ENCODE results near the gene SEL1L.
"Not testable (repeated sequence)": the region's sequence is repeated elsewhere in the genome, so short reads cannot be mapped to it uniquely, and the experiment has no call there.

SEL1L gene

DNA sequence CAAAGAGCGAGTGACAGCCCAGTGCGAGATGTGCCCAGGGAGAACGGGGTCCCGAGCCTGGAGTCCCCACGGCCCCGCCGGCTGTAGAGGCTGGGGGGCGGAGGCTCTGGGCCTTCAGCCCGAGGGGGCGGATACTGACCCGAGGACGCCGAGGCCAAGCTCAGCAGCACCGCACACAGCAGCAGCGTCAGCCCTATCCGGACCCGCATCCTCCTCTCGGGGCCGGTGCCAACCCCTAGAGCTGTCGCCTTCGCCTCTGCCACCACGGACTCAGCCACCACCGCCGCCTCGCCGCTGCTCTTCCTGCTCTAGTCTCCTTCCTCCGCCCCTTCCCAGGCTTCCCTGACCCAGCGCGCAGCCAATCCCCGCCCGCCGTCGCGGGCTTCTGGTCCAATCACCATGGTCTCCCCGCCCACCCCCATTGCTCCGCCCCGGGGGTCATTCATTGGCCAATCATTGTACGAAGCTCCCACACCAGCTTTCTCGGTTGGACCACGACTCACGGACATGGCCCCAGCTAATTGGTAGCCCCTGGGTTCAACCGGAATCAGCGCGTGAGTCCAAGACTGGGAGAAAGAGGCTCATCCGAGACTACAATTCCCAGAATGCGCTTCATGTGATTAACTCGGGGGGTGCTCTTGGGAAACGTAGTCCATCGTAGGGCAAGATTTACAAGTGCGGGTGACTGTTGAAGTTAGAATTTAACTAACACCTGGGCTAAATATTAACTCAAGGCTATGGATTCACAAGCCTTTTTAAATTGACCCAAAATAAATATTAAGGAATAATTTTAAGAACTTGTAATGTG lies at the start of gene SEL1L:
SEL1L (minus strand) TSS at position 318 of the 808 bp plus-strand sequence; CDS start at position 209, 109 bp downstream.
- DNase-seq (ENCODE audit: low read depth) = peak; percentile 98

DNA sequence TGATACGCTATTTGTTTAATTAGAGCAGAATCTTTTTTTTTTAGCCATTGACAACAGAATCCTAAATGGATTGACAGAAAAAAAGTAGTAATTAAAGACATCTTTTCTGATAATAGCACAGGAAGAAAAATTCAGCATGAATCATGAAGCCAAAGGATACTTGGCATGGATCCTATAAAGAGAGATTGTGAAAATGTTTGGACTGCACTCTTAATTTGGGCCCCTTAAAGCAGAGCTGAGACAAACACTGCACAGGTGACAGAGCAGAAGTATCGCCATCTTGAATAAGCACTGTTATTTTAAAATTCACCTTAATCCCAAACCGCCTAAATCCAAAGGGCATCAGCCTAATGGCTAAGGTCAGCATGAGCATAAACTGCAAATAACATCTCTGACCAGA lies 48.8 kb upstream of the SEL1L start:
- DNase-seq (ENCODE audit: low read depth) = no peak

GRCh38 chr14:81579115-81579514 lies 45.5 kb upstream of the SEL1L start:
- no peak for DNase-seq (ENCODE audit: low read depth)

DNA sequence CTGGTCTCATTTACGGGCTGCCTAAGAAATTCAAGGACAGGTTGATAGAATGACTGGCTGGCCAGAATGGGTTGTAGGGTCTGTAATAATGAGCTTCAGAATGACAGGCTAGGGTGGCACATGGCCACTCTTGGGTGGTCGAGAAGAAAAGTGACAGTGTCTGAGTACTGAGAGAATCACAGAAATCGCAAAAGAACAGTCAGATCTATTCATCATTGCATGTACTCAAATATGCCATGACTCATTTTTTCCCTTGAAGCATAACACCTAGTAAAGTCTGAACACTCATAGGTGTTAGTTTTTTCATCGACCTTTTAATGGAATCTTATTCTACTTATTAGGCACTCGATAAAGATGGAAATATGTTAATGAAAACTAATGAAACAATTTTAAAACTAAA lies 37.8 kb upstream of the SEL1L start:
- no peak for DNase-seq (ENCODE audit: low read depth)

DNA sequence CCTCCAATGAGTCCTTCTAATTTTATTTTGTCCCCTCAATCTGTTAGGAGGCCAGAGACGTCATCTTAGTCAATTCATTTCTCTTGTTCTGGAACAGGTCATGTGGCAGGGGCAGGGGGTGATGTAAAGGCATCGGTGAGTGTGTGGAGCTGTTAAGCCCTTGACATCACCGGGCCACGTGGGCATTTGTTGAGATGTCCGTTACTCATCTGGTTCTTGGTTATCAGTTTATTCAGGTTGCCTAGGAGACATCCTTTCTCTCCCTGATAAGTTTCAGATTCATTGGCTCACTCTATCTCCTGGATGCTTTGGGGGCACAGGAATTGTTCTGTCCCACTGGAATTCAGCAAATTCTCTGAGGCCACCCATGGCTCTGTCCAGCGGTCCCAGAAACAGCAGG lies 33.6 kb upstream of the SEL1L start:
- no peak for DNase-seq (ENCODE audit: low read depth)

DNA sequence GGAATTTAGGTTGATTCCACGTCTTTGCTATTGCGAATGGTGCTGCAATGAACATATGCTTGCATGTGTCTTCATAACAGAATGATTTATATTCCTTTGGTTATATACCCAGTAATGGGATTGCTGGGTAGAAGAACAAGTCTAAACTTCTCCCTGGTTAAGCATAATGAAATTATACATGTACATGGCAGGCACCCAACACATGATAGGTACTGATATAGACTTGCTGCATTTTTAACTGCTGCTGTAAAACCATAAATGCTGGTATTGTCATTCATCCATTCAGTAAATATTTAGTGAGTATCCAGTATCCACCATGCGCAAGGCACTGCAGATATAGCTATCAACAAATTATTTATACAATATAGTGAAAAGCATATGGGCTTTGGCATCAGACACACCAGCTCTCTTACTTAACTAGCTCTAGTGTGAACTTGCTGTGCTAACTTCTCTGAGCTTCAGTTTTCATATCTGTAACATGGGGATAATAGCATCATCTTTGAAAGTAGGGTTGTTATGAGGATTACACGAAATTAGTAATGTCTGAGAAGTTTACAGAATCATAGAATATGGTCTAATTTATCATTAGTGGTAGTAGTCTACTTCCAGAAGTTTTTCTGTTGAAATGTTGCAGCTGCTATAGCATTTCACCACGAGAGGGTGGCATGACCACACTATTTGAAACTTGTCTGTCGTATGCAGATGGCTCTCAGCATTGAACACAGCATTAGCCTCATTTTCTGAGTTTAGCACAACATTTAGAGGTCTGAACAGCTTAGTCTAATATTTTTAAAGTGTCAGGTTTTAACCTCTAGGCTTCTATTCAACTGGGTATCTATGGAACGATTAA lies 32.0 kb upstream of the SEL1L start:
- DNase-seq (ENCODE audit: low read depth) = no peak

DNA sequence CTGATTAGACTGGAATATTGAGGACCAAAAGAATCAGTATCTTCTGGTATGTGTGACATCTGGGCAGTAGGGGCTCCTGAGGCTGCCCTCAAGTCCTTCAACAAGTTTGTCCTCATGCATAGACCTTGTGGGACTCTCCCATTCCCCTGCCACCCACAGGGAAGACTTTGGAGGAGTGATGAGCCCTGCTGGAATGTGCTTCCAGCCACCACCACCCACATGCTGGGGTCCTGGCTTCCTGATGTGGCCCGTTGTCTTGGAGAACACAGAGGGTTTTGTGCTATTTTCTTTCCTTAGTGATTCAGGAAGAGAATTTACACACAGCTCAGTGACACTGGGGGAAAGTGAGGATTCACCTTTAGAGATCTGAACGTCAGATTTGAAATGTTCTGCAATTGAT lies 29.2 kb upstream of the SEL1L start:
- DNase-seq (ENCODE audit: low read depth) = no peak

DNA sequence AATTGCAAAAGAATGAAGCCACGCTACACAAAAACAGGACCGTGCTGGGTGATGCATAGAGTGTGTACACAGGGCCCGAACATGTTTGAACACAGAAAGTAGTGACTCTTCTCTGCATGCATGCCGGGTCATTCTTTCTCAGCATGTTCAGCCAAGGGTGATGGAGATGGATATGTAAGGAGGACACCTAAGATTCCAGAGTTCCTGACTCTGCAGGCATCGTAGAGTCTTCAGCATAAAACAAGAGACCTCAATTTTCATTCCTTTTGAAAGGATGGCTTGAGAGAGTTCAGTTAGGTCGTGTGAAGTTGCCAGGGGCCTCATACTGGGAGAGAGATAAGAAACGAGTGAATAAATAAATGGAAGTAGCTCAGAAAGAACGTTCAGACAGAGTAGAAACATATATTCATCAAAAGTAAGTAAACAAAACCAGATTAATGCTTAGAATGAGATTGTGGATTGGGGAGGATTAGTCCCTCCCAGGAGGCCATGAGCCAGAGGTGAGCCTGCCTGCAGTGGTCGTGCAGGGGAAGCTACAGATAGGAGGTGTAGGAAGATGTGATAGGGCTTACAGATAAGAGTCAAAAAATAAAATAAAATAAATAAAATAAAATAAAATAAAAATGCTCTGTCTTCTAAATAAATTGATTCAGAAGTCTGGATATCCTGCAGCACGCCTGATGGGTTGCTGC lies 27.6 kb upstream of the SEL1L start:
- DNase-seq (ENCODE audit: low read depth) = no peak

DNA sequence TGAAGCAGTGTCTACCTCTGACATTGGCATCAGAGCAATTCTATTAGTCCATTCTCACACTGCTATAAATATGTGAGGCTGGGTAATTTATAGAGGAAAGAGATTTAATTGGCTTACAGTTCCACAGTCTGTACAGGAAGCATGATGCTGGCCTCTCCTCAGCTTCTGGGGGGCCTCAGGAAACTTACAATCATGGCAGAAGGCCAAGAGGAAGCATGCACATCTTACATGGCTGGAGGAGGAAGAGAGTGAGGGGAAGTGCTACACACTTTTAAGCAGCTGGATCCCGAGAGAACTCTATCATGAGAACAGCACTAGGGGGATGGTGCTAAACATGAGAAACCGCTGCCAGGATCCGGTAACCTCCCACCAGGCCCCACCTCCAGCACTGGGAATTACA lies 25.7 kb upstream of the SEL1L start:
- no peak for DNase-seq (ENCODE audit: low read depth)

GRCh38 chr14:81557146-81557545 lies 23.5 kb upstream of the SEL1L start:
- no peak for DNase-seq (ENCODE audit: low read depth)

DNA sequence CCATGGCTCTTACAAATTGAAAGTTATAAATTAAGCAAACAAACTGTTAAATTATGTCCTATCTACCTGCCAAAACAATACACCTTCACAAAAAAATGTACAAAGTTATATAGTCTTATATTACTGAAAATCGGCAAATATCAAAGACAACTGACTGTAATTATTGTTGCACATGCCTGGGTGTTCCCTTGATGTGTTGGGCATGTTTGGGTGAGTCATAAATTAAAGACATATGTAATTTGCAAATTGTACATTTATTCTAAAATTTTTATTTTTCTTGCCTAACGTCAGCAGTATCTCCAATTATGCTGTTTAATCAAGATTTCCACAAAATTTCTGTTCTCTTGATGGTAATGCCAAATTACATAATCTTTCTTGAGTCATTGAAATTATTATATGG lies 22.0 kb upstream of the SEL1L start:
- no peak for DNase-seq (ENCODE audit: low read depth)

GRCh38 chr14:81555051-81555450 lies 21.4 kb upstream of the SEL1L start:
- no peak for DNase-seq (ENCODE audit: low read depth)

GRCh38 chr14:81551471-81551870 lies 17.8 kb upstream of the SEL1L start:
- DNase-seq (ENCODE audit: low read depth) = no peak

- DNase-seq (ENCODE audit: low read depth) = no peak
These were observed 16.5 kb upstream of the SEL1L start for GRCh38 chr14:81550001-81550637.

DNA sequence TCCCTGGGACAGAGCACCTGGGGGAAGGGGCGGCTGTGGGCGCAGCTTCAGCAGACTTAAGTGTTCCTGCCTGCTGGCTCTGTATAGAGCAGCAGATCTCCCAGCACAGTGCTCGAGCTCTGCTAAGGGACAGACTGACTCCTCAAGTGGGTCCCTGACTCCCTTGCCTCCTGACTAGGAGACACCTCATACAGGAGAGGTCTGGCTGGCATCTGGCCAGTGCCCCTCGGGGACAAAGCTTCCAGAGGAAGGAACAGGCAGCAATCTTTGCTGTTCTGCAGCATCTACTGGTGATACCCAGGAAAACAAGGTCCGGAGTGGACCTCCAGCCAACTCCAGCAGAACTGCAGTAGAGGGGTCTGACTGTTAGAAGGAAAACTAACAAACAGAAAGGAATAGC lies 7.6 kb upstream of the SEL1L start:
- DNase-seq (ENCODE audit: low read depth) = not testable (repeated sequence)

- DNase-seq (ENCODE audit: low read depth) = no peak
These were observed 3.5 kb upstream of the SEL1L start for GRCh38 chr14:81537193-81537592.

DNA sequence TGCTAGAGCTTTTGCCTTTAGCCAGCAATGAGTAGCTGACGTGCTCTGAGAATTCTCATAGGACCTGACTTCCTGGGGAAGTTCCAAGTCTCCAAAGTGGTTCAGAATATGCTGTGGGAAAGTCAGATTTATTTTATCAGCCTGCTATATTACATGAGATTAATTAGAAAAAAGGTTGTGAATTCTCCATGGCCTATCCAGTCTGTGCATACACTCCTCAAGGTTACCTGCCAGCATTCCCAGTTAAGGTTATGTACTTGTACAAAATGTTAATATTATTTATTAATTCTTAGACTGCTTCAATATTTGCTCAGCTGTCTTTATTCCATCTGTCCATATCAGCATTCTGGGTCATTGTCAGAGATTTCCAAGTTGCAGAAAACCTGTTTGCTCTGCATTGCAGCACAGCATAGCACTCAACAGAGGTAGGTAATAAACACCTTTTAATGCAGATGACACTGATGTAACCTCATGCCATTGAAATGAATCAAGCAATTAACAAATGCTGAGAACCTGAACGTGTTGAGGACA lies 2.7 kb upstream of the SEL1L start:
- DNase-seq (ENCODE audit: low read depth) = no peak

DNA sequence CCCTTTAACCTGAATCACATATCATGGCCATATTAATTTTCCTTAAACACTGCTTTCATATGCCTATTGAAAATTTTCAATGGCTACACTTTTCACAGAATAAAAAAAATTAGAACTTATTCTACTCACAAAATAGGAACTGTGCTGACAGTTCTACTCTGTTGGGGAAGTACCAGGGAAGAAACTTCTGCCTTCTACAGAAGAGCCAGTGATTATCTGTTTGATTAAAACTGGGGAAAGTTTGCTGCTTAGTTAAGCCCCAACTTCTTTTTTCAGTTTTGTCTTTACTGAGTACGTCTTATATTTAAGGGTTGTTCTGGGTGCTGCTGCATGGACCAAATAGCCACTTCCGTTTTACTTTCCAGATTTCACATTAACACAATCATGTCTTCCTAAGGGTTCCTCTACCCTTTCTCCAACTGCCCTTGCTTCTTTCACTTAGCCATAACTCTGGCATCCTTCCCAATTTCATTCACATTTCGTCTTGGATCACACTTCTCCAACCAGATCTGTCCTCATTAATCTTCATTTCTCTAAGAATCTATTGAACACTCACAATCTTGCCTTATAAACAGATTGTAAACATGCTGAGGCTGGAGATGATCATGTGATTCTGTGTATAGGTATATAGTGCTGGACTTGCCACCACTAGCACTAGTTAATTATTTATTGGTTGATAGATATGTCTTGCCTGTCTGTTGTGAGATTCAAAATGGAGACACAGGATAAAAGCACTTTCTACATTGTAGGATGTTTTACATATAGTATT lies 1.9 kb upstream of the SEL1L start:
- DNase-seq (ENCODE audit: low read depth) = no peak

- DNase-seq (ENCODE audit: low read depth) = no peak
These were observed 939 bp upstream of the SEL1L start for GRCh38 chr14:81534510-81535074.

GRCh38 chr14:81533212-81533535 lies 479 bp downstream of the SEL1L start:
- no peak for DNase-seq (ENCODE audit: low read depth)

GRCh38 chr14:81529391-81529790 lies 4.3 kb downstream of the SEL1L start:
- peak; percentile 77 for DNase-seq (ENCODE audit: low read depth)

Data from fibroblast of the conjunctiva (primary cell).